RWPE2 (cell line): ENCODE measurements around the gene OPRM1.

Experiments used
- ATAC-seq: fragments of 200-7000 bp; cut with Tn5 transposase; 3 replicates; pipeline ENCODE4 v1.9.1; 2021; ENCODE audit warnings: low read depth
- DNase-seq: peaks from one replicate; pipeline ENCODE4 v3.0.0-alpha.2; 2020; ENCODE audit warnings: low spot score
- H3K27ac ChIP-seq: fragments of 450-650 bp; 2 replicates; pipeline ENCODE4 v1.5.1; 2017; ENCODE audit warnings: mild to moderate bottlenecking; ENCODE audit not compliant: poor library complexity, severe bottlenecking
- H3K27me3 ChIP-seq: fragments of 250-450 bp; sonication (Bioruptor Pico); 2 replicates; pipeline ENCODE4 v1.5.1; 2021; ENCODE audit warnings: mild to moderate bottlenecking, moderate library complexity; ENCODE audit not compliant: insufficient read depth, poor library complexity, severe bottlenecking
- H3K36me3 ChIP-seq: fragments of 250-450 bp; sonication (Bioruptor Pico); 2 replicates; pipeline ENCODE4 v1.5.1; 2020; ENCODE audit warnings: low read depth, mild to moderate bottlenecking, moderate library complexity
- H3K4me1 ChIP-seq: fragments of 250-450 bp; sonication (Bioruptor Pico); 2 replicates; pipeline ENCODE4 v1.5.1; 2021; ENCODE audit warnings: mild to moderate bottlenecking, moderate library complexity; ENCODE audit not compliant: insufficient read depth, poor library complexity, severe bottlenecking
- H3K4me3 ChIP-seq: fragments of 250-450 bp; sonication (Bioruptor Pico); 2 replicates; pipeline ENCODE4 v1.5.1; 2021; ENCODE audit warnings: mild to moderate bottlenecking, moderate library complexity; ENCODE audit not compliant: severe bottlenecking
- H3K9me3 ChIP-seq: fragments of 250-450 bp; sonication (Bioruptor Pico); 2 replicates; pipeline ENCODE4 v1.5.1; 2021; ENCODE audit warnings: mild to moderate bottlenecking, moderate library complexity; ENCODE audit not compliant: severe bottlenecking
- TF ChIP-seq, protein P1 (sequence below): fragments of 450-650 bp; IDR thresholded peaks from one replicate; pipeline ENCODE4 v1.5.1; 2017; ENCODE audit warnings: mild to moderate bottlenecking, moderate library complexity; ENCODE audit not compliant: poor library complexity, severe bottlenecking

OPRM1 gene

DNA sequence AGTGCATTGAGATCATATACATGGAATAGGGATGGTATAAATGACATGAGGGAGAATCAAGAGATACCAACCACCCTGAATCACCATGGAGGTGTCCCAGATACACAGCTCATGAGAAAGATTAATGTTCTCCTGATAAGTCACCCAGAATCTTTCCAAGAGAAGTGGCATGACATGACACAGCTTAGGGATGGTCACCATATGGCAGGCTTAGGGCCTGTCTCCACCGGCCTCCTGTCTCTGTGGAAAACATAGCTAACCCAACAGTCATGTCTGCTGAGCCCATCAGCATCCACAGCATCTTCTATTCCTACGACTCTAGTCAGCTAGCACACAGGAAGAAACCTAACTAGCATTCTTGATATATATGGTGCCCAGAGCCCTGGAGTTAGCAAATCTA, 184.3 kb downstream of the OPRM1 start:
- Histone ChIP-seq H3K9me3 (no peaks in the 10 kb centered on the region), H3K27me3 (no peaks in the 10 kb centered on the region), H3K36me3 (no peaks in the 10 kb centered on the region), H3K27ac (no peak overlapping the region), H3K4me3 (no peak overlapping the region), H3K4me1 (no peaks in the 10 kb centered on the region)
- DNase-seq, result no peak
- TF ChIP-seq, protein P1, sequence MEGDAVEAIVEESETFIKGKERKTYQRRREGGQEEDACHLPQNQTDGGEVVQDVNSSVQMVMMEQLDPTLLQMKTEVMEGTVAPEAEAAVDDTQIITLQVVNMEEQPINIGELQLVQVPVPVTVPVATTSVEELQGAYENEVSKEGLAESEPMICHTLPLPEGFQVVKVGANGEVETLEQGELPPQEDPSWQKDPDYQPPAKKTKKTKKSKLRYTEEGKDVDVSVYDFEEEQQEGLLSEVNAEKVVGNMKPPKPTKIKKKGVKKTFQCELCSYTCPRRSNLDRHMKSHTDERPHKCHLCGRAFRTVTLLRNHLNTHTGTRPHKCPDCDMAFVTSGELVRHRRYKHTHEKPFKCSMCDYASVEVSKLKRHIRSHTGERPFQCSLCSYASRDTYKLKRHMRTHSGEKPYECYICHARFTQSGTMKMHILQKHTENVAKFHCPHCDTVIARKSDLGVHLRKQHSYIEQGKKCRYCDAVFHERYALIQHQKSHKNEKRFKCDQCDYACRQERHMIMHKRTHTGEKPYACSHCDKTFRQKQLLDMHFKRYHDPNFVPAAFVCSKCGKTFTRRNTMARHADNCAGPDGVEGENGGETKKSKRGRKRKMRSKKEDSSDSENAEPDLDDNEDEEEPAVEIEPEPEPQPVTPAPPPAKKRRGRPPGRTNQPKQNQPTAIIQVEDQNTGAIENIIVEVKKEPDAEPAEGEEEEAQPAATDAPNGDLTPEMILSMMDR, result no peak
- no peak for ATAC-seq

DNA sequence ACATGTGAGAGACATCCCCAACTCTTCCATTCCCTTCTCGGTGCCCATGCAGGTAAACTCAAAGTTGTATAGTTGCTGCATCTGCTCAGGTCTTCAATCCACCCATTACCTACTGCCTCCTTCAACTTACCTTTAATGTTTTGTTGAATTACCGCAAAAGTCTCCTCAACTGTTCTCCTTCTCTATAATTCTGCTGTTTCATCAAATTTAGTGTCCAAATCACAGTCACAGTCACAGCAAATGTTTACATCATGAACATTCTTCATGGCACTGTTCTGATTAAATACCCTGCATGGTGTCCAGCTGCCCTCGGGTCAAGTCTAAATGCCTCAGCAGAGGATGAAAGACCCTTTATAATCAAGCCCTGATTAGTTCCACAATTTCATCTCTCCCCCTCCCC, 187.4 kb downstream of the OPRM1 start:
- no peaks in the 10 kb centered on the region for H3K36me3 ChIP-seq
- no peaks in the 10 kb centered on the region for H3K4me1 ChIP-seq
- no peaks in the 10 kb centered on the region for H3K9me3 ChIP-seq
- no peak overlapping the region for H3K4me3 ChIP-seq
- DNase-seq (no peak), ATAC-seq (no peak)
- no peak overlapping the region for H3K27ac ChIP-seq
- TF ChIP-seq, protein P1, result no peak
- no peaks in the 10 kb centered on the region for H3K27me3 ChIP-seq

DNA sequence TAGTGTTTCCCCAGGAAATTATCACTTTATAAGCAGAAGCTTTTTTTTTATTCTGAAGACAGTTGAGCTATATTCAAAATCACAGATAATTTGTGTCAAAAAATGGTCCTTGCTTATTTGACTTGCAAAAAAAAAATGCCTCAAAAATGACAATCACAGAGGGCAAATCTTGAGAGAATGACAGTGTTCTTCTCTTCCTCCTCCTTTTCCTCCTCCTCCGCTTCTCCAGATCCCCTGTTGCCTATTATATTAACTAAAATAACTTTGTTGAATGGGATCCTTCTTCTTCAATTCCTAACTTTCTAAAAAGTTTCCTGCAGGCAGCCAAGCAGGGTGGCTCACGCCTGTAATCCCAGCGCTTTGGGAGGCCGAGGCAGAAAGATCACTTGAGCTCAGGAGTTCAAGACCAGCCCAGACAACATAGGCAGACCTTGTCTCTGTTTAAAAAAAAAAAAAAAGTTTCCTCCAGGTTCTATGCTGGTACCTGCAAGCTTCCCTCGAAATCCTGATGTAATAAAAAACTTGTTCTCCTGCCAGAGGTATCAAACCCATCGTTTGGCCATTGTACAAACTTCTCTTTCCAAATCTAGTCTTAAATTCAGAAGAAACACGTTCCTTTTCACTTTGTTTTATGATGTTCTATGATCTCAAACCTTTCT, 189.0 kb downstream of the OPRM1 start:
- Histone ChIP-seq H3K36me3 (no peaks in the 10 kb centered on the region), H3K9me3 (no peaks in the 10 kb centered on the region), H3K4me3 (no peak overlapping the region), H3K27me3 (no peaks in the 10 kb centered on the region), H3K4me1 (no peaks in the 10 kb centered on the region), H3K27ac (no peak overlapping the region)
- ATAC-seq (no peak), DNase-seq (no peak)
- TF ChIP-seq, protein P1, result no peak

DNA sequence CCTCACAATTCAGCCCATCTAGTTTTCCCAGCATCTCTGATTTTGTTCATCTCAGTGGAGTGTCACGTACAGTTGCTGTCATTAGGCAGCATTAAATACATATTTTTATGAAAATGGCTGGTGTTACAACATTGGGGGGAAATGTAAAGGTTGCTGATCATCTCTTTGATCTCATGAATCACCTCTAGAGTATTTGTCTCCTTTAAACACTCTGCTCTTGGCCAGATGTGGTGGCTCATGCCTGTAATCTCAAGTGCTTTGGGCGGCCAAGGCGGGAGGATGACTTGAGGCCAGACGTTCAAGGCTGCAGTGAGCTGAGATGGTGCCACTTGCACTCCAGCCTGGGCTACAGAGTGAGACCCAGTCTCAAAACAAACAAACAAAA, 189.5 kb downstream of the OPRM1 start:
- DNase-seq (no peak), ATAC-seq (no peak)
- H3K4me3 ChIP-seq, result no peak overlapping the region
- TF ChIP-seq, protein P1, result no peak
- no peaks in the 10 kb centered on the region for H3K4me1 ChIP-seq
- no peaks in the 10 kb centered on the region for H3K27me3 ChIP-seq
- H3K27ac ChIP-seq, result no peak overlapping the region
- H3K36me3 ChIP-seq, result no peaks in the 10 kb centered on the region
- H3K9me3 ChIP-seq, result no peaks in the 10 kb centered on the region

DNA sequence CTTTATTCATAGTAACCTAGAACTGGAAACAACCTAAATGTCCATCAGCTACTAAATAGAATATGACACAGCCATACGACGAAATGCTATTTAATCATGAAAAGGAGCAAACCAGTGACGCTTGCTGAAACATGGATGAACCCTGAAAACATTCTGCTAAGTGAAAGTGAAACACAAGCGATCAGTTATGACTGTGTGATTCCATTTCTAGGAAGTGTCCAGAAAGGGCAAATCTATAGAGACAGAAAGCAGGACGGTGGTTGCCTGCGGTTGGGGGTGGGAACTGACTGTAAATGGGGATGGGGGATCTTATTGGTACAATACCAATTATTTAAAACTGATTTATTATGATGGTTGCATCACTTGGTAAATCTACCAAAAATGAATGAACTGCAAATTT, 190.7 kb downstream of the OPRM1 start:
- Histone ChIP-seq H3K4me3 (no peak overlapping the region), H3K9me3 (no peaks in the 10 kb centered on the region), H3K27me3 (no peaks in the 10 kb centered on the region), H3K36me3 (no peaks in the 10 kb centered on the region), H3K4me1 (no peaks in the 10 kb centered on the region), H3K27ac (no peak overlapping the region)
- TF ChIP-seq, protein P1, result no peak
- no peak for DNase-seq
- no peak for ATAC-seq
